IPS-18c (cell line): ENCODE measurements around the gene TRAPPC5.
A peak's percentile ranks its signal among the peaks of the same experiment; 100 is the strongest.

ENCODE experiments used
- H3K4me3 ChIP-seq: 2 replicates; pipeline ENCODE4 v1.7.0; 2013; ENCODE audit warnings: low read depth, mild to moderate bottlenecking, low read length, moderate library complexity; ENCODE audit not compliant: insufficient read depth
- H3K9me3 ChIP-seq: one replicate; pipeline ENCODE4 v1.6.1; 2013; ENCODE audit warnings: mild to moderate bottlenecking, low read length, moderate library complexity; ENCODE audit not compliant: control insufficient read depth, insufficient read depth

The TRAPPC5 gene

DNA sequence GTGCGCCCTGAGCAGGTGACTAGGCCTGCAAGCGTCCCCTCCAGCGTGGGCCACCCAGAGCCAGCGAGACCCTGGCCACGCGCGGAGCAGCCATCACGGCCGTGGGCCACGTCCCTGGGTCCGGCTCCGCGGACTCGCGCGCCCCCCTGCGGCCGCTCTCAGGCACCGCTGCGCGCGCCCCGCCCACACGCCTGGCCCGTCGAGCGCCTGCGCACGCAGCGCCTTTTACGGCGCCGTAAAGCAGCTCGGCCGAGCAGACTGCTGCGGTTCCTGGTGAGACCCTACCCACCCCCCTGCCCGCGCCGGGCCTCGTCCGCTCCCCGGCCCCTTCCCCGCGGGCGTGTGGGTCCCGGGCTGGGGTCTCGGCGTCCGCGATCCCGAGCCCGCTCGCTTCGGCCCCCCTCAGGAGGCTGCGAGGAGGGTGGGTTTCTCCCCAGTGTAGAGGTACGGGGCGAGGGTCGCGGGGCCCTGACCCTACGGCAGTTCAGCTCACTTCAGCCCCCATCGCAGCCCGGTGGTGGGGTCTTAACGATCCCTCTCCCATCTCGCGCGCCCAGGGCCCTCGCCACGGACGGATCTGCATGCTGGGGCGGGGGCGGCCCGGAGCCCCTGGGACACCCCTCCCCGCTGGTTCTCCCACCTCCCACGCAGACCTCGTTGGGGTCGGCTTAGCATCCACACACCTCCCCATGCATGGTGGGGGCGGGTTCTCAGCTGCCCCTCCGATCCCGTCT is at the start of gene TRAPPC5:
Gene TRAPPC5 (plus strand): TSS at position 228 of the 734 bp plus-strand sequence. CDS start 1,421 bp downstream, outside the sequence.
- H3K9me3 ChIP-seq: no peaks in the 10 kb centered on the region
- H3K4me3 ChIP-seq: peak within 1 kb of the TSS; percentile 91

DNA sequence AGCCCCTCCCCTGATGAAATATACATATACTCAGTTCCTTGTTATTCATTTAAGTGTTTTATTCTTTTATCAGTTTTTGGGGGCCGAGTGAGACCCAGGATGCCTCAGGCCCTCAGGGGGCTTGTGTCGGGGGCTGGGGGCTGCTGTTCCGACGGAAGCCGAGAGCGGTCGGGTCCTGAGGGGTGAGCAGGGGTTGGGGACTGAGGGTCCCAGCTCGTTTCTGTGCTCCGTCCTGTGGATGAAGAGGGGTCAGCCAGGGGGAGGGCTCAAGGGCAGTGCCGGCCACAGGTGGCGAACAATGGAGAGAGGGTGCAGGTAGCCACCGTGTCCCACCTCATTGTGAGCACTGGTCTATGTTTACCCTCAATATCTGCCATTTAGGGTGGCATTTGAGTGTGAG is 49.1 kb upstream of the TRAPPC5 start:
- H3K4me3 ChIP-seq: no peak overlapping the region
- no peaks in the 10 kb centered on the region for H3K9me3 ChIP-seq

DNA sequence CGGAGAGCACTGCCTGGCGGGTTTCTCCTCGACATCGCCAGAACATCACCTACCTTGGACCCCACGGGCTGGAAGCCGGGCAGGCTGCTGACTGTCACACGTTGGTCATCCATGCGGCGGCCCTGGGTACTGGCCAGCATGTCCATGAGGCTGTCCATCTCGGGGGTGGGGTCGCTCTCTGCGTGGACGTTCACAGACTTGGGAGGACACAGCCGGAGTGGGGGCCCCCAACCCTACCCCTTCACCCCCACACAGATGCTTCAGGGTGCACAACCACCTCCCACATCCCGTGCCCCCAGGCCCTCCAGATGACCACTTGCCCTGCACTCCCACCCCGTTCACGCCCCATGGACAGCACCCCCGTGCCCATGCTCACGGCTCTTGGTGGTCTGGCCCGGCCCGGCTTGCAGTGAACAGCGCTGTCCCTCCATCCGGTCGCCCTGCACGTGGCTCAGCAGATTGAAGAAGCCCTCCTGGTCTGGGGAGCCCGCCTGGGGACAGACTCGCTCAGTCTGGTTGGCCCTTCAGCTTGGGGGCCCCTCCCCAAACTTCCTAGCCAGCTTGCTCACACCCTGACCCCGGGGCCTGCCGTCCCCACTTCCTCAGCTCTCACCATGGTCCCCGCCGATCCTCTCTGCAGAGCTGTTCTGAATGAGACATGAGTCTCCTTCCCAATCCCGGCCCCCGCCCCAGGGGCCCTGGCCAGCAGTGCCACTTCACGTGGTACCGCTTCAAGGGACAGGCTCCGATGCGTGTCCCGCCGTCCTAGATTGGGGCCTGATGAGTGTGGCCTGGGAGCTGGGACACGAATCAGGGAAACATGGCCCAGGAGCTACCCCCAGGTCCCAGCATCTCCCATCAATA is 48.1 kb upstream of the TRAPPC5 start:
- Histone ChIP-seq H3K9me3 (no peaks in the 10 kb centered on the region), H3K4me3 (no peak overlapping the region)

DNA sequence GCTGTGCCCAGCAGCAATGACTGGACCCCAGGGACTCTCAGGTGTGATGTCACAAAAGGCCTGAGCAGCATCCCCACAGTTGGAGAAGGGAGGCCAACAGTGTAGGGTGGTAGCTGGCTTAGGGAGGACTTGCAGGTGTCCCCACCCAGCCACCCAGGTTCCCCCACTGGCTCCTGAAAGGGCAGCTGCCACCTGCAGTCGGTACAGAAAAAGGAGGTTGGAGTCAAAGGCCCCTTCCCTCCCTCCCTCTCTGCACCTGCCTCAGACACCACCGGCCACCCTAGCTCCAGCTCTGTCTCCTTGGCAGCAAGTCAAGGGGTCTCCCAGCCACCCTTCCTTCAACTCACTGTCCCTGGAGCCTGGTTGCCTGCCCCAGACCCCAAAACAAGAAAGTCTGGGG is 46.9 kb upstream of the TRAPPC5 start, which contains the start of gene PCP2:
Gene PCP2 (minus strand): TSS at position 22 of the 400 bp plus-strand sequence. CDS start 262 bp downstream, outside the sequence.
- no peaks in the 10 kb centered on the region for H3K9me3 ChIP-seq
- no peak within 1 kb of the TSS for H3K4me3 ChIP-seq

DNA sequence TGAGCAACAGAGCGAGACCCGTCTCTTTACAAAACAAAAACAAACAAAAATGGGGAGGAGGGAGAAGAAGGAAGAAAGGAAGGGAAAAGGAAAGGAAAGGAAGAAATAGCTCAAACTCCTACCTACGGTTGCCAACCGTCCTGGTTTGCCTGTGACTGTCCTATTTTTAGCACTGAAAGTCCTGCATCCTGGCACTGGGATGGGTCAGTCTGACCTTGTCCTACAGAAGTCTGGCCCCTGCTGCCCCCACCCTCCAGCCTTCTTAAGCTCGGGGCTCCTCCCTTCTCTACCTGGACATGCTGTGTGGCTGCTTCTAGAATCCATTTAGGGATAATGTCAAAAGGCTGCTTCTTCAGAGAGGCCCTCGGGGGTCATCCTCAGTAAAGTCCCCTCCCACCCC is 45.0 kb upstream of the TRAPPC5 start:
- Histone ChIP-seq H3K4me3 (no peak overlapping the region), H3K9me3 (no peaks in the 10 kb centered on the region)

DNA sequence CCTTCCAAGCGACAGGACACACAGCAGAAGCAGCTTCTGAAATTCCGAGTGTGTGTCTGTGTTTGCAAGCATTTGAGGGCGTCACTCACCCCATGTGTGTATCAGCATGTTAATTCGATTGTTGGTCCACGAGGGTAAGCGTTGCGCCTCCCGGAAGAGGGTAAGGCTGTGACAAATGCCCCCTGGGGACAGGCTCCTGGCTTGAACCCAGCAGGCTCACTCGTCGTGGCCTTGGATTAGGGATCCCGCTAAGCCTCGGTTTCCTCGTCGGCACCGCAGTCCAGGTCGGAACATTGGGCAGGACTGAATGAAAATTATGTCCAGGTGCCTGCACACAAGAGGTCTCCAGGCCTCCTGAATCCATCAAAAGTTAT is 44.3 kb upstream of the TRAPPC5 start:
- 0 out of 2 replicates have a peak overlapping the region, but pooled peaks have one; percentile 66 for H3K4me3 ChIP-seq

DNA sequence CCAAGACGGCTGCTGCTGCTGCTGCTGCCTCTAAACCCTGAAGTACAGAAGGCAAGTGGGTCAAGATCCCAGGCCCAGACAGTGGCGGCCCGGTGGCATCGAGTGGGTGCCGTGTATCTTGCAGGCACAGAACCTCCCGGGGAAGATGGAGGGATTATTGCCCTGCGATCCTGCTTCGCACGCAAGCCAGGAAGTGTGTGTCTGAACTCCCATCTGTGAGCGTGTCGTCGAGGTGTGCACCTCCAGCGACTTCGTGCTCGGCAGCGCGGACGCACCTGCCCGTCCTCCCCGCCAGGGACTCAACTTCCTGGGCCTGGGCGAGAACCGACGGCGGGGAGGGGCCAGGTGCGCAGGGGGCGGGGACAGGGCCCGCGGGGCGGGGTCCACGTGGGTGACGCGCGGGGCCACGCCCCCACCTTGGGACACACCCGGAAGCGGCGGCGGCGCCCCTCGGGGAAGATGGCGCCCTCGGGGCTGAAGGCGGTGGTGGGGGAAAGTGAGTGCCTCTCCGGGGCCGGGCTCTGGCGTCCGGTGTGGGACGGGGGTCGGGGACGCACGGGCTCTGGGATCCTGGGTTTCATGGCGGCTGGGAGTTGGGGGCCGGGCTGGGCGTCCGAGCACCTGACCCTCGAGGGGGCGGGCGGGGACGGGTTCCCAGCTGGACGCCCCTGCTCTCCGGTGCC is 43.8 kb upstream of the TRAPPC5 start, which contains the start of gene STXBP2:
Gene STXBP2 (plus strand): TSS at position 420 of the 683 bp plus-strand sequence. CDS start 40 bp downstream, at position 460.
- Histone ChIP-seq H3K4me3 (peak within 1 kb of the TSS; percentile 66), H3K9me3 (no peaks in the 10 kb centered on the region)

More for the DNA sequence above, 44.3 kb upstream of the TRAPPC5 start:
- no peaks in the 10 kb centered on the region for H3K9me3 ChIP-seq

DNA sequence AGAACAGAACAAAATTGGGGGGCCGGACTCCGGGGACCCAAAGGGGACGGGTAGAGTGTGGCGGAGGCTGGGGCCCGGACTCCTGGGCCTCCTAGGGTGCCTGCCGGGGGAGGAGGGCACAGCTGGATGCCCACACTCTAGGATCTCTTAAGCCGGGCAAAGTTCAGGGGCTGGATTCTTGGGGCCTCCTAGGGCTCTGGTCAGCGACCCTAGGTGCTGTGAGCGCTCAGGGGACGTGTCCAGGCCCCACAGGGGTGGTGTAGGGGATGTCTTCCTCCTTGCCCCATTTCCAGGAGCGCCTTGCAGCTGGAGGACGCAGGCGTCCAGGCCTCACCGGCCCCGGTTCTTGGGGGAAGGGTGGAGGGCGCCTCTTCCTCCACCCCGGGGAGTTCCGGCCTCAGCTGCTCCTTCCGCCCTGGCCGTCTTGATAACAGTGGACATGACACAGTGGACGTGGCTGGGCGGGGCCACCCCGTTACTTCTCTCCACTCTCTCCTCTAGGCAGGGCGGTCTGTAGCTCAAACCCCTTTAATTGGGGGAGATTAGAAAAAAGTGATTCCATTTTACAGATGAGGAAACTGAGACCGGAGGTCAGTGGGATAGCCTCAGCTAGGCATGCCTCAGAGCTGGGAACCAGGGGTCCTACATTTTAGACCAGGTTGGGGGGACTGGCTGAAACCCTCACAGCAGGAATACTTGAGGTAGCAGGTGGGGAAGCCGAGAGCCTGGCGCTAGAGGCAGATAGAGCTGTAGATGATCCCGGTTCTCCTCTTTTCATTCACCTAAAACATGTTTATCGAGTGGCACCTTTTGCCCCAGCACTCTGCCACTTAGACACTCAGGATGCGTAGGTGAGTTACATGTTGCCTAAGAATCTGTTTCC is 43.0 kb upstream of the TRAPPC5 start:
- H3K9me3 ChIP-seq: no peaks in the 10 kb centered on the region

DNA sequence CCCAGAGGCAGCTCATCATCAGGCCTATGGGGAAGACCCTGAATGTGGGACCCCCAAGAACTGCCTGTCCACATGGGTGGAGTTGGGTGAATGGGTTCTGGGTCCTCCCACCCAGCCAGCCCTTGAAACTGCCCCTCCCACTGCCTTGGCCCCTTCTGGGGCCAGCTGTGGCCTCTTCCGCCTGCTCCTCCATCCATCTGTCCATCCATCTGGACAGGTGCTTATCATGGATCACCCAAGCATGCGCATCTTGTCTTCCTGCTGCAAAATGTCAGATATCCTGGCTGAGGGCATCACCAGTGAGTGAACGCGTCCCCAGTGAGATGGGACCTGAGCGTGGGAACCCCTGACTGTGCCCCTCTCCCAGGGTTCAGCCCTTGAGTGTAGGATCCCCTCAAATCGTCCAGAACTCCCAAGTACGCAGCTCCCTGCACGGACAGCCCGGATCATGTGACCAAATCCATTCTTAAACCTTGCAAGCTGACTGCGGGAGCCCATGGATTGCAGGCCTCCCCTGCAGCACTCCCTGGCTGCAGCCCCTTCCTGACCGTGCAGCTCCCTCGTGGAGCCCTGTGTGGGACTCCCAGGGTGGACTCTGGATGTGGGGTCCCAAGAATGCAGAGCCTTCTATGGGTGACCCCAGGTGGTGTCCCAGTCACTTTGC is 41.7 kb upstream of the TRAPPC5 start:
- H3K4me3 ChIP-seq: no peak overlapping the region
- no peaks in the 10 kb centered on the region for H3K9me3 ChIP-seq

More for the DNA sequence above, 43.0 kb upstream of the TRAPPC5 start:
- peak overlapping the region; percentile 66 for H3K4me3 ChIP-seq

DNA sequence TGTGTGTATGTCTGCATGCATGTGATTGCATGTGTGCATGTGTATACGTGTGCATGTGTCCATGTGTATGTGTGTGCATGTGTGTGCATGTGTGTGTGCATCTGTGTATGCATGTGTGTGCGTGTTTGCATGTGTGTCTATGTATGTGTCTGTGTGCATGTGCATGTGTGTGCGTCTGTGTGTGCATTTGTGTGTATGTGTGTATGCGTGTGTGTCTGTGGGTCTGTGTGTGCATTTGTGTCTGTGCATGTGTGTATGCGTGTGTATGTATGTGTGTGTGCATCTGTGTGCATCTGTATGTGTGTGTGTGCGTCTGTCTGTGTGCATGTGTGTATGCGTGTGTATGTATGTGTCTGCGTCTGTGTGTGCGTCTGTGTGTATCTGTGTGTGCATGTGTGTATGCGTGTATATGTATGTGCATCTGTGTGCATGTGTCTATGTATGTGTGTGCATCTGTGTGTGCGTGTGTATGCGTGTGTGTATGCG is 40.7 kb upstream of the TRAPPC5 start:
- H3K9me3 ChIP-seq: no peaks in the 10 kb centered on the region
- H3K4me3 ChIP-seq: no peak overlapping the region

DNA sequence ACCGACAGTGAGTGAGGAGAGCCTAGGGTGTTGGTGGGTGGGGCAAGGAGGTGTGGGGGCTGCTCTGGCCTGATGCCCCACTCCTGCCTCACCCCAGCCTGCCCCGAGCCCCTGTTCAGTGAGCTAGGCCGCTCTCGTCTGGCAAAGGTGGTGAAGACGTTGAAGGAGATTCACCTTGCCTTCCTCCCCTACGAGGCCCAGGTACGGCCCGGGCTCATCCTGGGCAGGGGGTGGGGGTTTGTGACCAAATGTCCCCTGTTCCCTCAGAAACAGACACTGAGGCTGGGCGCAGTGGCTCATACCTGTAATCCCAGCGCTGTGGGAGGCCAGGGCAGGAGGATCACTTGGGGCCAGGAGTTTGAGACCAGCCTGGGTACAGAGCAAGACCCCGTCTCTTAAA is 39.8 kb upstream of the TRAPPC5 start:
- H3K4me3 ChIP-seq: no peak overlapping the region

DNA sequence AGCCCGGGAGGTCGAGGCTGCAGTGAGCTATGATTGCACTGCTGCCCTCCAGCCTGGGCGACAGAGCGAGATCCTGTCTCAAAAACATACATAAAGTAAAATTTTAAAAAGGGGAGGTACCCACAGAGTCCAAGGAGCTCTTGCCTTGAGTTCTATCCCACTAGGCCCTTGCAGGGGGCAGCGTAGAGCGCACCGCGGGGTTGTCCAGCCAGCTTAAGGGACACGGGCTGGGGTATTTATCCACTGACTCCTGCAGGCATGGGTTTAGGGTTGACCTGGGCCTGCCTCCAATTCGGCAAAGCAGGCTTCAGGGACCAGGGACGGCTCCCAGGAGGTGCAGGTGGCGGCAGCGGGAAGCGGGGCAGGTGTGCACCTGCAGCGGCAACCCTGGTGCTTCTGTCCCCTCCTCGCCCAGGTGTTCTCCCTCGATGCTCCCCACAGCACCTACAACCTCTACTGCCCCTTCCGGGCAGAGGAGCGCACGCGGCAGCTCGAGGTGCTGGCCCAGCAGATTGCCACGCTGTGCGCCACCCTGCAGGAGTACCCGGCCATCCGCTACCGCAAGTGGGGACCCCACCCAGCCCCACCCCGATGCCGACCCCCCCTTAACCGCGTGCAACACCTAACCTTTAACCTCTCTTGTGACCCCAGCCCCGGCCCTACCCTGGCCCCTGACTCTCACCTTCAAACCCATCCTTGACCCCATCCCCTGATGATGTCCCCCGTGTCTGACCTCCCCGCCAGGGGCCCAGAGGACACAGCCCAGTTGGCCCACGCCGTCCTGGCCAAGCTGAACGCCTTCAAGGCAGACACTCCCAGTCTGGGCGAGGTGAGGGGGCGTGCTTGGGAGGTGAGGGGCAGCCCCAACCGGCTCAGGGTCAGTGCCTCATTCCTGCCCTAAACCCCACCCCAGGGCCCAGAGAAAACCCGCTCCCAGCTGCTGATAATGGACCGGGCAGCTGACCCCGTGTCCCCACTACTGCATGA is 39.0 kb upstream of the TRAPPC5 start:
- Histone ChIP-seq H3K9me3 (no peaks in the 10 kb centered on the region), H3K4me3 (no peak overlapping the region)

More for the DNA sequence above, 39.8 kb upstream of the TRAPPC5 start:
- no peaks in the 10 kb centered on the region for H3K9me3 ChIP-seq

DNA sequence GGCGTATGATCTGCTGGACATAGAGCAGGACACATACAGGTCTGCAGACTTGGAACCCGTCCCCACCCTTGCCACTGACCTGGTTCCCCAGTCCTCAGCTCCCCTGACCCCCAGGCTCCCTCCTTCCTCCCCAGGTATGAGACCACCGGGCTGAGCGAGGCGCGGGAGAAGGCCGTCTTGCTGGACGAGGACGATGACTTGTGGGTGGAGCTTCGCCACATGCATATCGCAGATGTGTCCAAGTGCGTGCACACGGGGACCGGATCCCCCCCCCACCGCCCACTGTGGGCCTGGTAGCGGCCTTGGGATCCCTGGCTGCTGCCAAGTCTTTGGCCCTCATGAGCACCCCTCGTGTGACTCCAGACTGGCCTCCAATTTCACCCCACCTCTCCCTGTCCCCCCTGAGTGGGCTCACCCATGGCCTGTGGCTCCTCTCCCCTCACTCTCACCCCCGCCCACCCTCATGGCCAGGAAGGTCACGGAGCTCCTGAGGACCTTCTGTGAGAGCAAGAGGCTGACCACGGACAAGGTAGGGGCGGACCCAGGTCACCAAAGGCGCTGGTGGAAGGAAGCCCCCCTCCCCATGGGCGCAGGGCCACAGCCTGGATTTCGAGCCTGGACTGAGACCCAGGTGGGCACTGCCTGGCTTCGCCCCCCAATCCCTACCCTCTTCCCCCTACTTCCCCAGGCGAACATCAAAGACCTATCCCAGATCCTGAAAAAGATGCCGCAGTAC is 38.2 kb upstream of the TRAPPC5 start:
- Histone ChIP-seq H3K9me3 (no peaks in the 10 kb centered on the region), H3K4me3 (no peak overlapping the region)

DNA sequence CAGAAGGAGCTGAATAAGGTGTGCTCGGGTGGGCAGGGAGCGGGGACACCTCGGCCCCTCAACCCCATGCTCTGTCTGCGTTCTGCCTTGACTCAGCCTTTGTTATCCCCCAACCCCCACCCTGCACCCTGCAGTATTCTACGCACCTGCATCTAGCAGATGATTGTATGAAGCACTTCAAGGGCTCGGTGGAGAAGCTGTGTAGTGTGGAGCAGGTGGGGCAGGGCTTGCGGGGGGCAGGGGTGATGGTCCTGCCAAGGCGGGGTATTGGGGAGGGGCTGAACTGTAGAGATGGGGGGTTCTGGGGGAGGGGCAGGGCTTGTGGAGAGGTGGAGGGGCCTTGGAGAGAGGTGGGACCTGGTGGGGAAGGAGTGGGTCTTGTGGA is 37.6 kb upstream of the TRAPPC5 start:
- H3K4me3 ChIP-seq: no peak overlapping the region
- H3K9me3 ChIP-seq: no peaks in the 10 kb centered on the region
